Measurements from ENCODE around the gene CHST8.

CHST8 gene

DNA sequence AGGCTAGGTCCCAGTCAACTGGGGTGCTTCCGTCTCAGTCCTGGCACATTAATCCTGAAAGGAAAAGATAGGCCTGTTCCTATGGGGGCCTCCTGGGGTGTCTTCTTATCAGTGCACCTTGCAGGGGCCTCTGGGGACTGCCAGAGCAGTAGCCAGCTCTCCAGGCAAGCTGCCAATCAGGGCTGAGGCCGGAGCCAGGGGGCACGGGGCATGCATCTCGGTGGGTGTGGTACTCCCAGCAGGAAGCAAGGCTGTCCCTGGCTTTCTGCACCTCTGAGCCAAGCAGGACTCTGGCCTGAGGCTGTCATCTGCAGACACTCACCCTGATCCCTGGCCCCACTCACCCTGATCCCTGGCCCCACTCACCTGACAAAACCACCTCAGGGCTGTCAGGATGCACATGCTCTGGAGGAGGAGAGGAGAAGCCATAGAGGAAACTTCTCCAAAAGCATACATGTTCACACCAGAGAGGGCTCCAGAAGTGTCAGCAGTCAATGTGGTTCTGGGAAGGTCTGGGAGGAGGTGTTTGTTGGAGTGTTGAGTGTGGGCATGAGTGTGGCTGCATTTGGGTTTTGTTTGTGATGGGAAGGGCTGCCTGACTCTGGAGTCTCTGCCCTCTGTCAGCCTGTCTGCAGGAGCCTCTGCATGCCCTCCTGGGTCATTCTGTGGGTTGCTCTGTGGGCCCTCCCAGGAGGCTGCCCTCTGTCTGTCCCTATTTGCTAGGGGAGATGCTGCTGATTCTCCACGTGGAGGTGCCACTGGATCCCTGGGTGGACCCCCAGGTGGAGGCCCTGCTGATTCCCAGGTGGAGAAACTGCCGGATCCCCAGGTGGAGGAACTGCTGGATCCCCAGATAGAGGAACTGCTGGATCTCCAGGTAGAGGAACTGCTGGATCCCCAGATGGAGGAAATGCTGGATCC, 152.2 kb downstream of the CHST8 start:
- no peak for FAIRE-seq

DNA sequence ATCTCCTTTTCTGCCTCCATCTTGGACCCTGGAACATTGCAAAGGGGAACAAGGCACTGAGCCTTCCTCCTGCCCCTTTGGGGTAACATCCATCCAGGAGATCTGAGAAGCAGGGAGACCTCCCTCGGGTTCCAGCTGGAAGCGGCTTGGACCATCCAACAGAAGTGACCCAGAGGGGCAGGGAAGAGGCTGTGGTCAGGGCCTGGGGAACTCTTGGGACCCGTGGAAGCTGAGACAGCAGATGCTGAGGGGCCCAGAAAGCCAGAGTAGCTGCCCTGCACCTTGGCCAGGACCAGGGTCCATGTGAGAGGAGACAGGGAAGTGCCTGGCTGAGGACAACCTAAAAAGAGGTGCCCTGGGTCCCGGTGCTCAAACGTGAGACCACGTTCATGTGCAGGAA, 153.0 kb downstream of the CHST8 start:
- no peak for FAIRE-seq

DNA sequence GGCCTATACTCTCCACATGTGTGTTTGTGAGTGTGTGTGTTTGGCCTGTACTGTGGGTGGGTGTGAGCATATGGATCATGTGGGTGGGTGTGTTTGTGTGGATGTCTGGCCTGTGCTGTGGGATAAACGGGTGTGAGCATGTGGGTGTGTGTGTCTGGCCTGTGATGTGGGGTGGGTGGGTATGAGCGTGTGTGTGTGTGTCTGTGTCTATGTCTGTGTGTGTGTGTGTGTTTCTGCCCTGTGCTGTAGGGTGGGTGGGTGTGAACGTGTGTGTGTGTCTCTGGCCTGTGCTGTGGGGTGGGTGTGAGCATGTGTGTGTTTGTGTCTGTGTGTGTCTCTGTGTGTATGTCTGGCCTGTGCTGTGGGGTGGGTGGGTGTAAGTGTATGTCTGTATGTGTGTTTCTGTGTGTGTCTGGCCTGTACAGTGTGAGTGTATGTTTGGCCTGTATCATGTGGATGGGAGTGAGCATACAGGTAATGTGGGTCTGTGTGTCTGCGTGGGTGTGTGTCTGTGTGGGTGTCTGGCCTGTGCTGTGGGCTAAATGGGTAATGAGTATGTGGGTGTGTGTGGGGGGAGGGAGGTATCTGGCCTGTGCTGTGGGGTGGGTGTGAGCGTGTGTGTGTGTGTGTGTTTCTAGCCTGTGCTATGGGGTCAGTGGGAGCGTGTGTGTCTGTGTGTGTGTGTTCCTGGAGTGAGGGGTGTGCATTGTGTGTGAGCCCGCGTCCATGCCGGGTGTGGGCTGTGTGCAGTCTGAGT, 154.2 kb downstream of the CHST8 start:
- FAIRE-seq: no peak

GRCh38 chr19:33777351-33777750, 155.6 kb downstream of the CHST8 start:
- no peak for FAIRE-seq

DNA sequence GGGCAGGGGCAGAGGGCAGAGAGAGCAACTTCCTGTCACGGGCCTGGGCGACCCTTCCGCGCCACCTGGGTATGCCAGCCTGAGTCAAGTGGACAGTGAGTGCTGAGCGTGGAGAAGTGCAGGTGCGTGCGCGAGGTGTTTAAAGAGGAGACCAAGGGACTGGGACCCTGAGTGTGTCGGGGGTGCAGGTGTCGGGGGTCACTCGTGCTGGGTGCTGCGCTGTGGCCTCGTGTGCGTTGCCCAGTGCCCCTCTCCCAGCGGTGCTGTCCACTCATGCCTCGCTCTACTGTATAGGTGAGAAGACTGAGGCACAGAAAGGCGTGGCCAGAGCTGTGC, 156.0 kb downstream of the CHST8 start:
- FAIRE-seq: no peak

DNA sequence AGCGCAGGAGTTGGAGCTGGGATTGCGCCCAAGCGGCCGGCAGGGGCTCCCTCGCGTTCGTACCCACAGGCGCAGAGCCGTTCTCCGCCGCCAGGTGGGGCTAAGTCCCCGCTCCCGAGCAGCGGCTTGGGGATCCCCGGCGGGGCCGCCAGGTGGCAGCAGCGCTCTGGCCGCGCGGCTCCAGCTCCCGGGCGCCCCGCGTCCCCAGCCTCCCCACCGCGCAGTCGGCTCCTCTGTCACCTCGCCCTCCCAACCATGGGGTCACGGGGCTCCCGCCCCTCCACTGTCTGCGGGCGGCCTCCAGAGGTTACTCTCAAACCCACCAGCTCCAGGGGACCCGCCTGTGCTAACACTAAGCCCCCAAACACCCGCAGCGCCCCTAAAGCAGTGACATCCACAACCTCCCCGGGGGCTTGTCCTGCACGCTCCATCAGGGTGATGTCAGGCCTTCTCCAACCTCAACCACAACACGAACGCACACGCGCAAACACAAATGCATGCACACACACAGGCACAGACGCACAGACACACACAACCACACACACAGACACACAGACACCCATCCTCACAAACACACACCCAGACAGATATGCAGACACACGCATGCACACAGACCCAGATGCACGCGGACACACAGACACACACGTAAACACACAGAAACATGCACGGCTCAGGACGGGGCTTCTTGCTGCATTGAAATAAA, 156.5 kb downstream of the CHST8 start:
- FAIRE-seq: no peak

DNA sequence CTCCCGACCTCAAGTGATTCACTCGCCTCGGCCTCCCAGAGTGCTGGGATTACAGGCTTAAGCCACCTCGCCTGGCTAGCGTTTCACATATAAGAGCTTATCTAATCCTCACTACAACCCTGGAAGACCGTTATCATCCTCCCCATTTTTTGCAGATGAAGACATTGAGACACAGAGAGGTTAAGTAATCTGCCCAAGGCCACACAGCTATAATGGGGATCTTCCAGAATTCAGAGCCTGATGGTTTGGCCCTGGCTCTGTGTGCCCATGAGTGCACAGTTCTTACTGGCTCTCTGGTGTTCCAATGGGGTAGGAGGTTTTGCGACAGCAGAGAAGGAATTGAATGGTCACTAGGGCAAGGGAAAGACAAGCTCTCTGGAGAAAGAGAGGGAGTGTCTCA, 158.1 kb downstream of the CHST8 start:
- no peak for FAIRE-seq

DNA sequence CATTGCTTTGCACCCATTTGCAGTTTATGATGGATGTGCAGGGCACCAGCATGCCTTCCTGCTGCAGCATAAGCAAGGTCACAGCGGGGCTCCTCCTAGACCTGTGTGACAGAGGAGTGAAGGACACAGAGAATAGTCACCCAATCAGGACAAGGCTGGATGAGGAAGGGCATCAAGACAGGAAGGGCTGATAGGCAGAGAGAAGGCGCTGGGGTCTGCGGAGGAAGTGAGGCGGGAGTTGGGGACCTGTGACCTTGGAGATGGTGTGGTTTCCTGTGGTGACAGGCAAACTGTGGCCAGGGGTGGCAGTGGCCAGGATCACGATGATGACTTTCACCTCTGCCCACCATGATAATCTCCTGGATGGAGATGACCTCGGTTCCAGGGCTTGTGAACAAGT, 158.5 kb downstream of the CHST8 start:
- FAIRE-seq: no peak

DNA sequence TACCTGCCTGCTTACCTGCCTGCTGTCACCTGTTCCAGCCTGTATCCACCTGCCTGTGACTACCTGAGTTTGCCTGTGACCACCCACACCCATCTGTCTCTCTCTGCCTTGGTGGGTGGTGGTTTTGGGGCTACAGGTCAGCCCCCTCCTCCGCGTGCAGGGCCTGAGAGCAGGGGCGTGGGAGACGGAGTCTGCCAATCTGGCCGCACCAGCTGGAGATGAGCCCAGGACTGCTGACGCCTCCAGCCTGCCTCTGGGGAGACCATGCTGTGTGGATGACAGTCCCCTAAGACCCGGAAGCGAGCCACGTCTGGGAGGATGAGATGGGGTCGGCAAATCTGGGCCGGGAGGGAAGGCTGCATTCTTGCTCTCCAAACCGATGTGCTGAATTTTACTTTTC, 159.0 kb downstream of the CHST8 start:
- FAIRE-seq: no peak

GRCh38 chr19:33781415-33781935, 159.7 kb downstream of the CHST8 start:
- no peak for FAIRE-seq

GRCh38 chr19:33781996-33782395, 160.2 kb downstream of the CHST8 start:
- no peak for FAIRE-seq

GRCh38 chr19:33784432-33784831, 162.7 kb downstream of the CHST8 start:
- no peak for FAIRE-seq

GRCh38 chr19:33785795-33786194, 164.0 kb downstream of the CHST8 start:
- FAIRE-seq: no peak

DNA sequence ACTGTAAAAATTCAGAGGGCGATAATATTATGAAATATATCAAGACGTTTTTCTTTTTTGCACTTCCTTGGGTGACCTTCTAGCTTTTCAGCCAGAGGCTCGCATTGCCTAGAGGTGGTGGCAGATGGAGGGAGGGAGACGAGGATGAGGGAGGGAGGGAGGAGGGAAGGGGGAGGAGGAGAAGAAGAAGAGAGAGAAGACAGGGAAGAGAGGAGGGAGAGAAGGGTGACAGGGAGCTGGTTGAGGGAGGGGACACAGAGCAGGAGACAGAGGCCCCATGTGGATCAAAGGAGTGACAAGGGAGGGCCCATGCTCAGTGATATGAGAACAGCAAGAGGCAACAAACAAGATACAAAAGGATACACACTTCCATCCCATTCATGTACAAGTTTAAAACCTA, 166.9 kb downstream of the CHST8 start:
- FAIRE-seq: no peak

GRCh38 chr19:33789344-33789743, 167.6 kb downstream of the CHST8 start:
- no peak for FAIRE-seq

DNA sequence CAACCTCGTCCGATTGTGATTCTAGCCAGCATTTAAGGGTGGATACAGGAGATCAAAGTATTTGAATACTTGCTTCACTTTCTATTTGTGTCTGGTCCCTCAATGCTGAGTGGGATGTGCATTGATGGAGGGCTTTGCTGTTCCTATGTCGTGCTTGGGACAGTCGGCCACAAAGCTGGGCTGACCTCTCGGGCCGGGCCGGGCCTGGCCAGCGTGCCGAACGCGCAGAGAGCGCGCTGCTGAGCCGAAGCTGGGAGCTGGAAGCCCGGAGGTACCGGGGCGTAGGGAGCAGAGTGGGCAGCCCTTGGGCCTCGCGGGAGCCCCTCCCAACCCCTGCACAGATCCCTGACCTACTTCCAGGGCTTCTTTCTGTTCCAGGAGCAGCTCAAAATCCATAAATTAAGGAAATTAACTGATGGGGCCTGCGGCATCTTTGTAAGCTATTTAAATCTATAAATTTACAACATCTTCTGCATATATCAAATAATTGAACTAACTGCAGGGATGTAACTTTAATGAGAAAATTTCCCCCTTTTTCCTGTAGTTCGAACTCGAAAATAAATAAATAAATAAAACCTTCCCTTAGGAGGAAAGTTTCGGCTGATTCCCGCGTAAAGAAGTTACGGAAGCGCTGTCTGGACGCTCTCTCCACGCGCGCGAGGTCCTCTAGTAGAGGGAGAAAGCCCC, 173.1 kb downstream of the CHST8 start:
- peak; percentile 27 for FAIRE-seq

DNA sequence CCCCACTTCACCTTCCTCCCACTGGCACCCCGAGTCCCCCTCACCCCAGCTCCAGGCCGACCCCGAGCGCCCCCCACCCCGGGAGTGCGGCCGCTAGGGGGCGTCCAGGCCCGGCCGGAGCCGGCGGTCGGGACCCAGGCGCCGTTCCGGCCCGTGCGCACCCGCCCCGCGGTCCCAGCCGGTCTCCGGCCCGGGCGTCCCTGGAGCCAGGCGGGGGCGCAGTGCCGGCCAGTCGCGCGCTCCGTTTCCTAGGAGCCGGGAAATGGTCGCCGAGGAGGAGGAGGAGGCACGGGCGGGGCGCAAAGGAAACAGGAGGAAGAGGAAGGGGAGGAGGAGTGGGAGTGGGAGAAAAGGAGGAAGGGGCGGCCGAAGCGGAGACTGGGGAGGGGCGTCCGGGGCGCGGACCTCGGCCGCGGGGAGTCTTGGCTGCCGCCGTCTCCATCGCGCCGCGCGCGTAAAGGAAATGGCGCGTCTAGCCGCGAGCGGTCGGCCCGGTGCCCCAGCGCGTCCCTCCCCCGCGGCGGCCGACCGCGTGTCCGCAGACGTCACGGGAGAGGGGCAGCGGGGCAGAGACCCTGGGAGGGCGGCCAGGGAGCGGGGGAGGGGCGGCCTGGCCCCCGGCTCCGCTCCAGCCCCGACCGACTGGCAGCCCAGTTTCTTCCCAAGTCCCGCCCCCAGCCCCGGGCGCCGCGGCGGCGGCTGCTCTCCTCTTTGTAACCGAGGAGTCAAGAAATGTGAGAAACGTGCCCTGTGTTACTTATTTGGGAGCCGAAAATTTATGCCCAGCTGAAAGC, 173.8 kb downstream of the CHST8 start:
- FAIRE-seq: no peak

DNA sequence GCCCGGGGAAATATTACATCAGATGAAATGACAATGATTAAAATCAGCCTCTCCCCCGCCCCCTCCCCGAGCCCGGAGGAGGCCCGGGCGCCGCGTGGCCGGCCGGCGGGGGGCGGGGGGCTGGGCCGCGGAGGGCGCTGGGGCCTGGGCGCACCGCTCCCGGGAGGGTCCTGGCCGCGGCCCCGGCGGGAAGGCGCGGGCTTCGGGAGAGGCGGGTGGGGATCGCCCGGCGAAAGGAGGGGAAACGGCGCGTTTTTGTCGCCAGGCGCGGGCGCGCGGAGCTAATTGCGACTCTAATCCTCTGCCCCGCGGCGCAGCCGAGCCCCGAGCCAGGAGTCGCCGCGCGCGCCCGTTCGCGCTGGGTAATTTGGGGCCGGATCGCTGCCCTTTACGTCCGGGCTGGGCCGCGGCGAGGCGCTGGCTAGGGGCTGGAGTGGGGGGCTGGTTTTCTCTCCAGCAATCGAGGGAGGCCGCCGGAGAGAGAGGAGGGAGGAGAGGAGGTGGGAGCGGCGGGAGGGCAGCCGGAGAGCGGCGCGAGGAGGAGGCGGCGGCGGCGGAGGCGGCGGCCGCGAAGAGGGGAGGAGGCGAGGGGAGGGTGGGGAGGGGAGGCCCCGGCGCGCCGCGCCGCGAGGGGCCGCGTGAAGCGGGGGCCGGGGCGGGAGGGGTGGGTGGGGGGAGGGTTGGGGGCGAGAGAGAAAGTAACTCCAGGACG, 174.6 kb downstream of the CHST8 start, which contains the start of gene KCTD15:
Gene KCTD15, plus strand, starts transcription at position 707 of the 712 bp plus-strand sequence. CDS start 3,585 bp downstream, outside the sequence.
- no peak for FAIRE-seq

- FAIRE-seq: no peak
These were observed 176.3 kb downstream of the CHST8 start for GRCh38 chr19:33797802-33798671.

DNA sequence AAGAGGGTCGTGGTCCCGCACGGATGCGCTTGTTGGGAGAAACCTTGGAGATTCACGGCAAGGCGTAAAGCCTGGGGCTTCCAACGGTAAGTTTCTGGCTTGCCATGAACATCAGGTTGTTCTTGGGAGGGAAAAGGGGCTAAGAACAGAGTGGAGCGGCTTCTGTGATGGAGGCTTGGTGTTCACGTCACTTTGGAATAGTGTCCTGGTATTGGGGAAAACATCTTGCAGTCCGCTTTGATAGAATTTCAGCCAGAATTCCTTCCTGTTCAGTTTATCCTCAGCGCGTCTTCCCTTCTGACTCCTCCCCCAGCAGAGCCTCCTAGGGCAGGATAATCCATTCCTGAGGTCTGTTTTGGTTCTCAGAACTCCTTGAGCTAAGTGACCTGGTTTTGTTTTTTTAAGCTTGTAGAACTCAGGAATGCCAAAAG, 176.9 kb downstream of the CHST8 start:
- no peak for FAIRE-seq
